Endothelial cell of umbilical vein (primary cell): ENCODE measurements around the gene SLITRK4. TPM values are rescaled to one million over a fixed set of nuclear protein-coding genes. Genes with fewer than 3 reads are reported as not detected.

ENCODE experiments used
- BruUV-seq: library from RNA; stranded (reverse); fragments of 400-500 nt; replicated peaks from 2 replicates; lab custom pipeline; 2021; lab: Mats Ljungman, UMichigan
- CTCF ChIA-PET: fragments of 300-600, 350-600 bp; sonication (Branson Sonifier 250); formaldehyde crosslinking; loops from one replicate; lab custom pipeline; 2021; ENCODE audit warnings: antibody characterized with exemption, inconsistent platforms; lab: Charles Lee
- POLR2A ChIA-PET: fragments of 300-600, 350-600 bp; sonication (Branson Sonifier 250); formaldehyde crosslinking; loops from one replicate; lab custom pipeline; 2021; ENCODE audit warnings: antibody characterized with exemption, inconsistent platforms; lab: Charles Lee
- DNase-seq: peaks from one replicate; pipeline ENCODE4 v3.0.0-alpha.2; 2011; ENCODE audit warnings: low read depth, low spot score
- FAIRE-seq: peaks from 2 replicates; lab custom pipeline; 2011; peaks lifted over from hg19 to GRCh38; lab: Jason Lieb, UNC
- H2AFZ ChIP-seq: 2 replicates; pipeline ENCODE4 v1.6.0; 2012; ENCODE audit warnings: low read depth, low read length, control low read depth, inconsistent platforms
- H3K27ac ChIP-seq: 2 replicates; pipeline ENCODE4 v1.5.1; 2011; ENCODE audit warnings: low read depth, mild to moderate bottlenecking, control low read depth, low read length, moderate library complexity; ENCODE audit not compliant: insufficient read depth
- H3K27me3 ChIP-seq, 2 experiments: 2 replicates each; pipeline versions ENCODE4 v1.6.0 to v1.6.1; 2011; ENCODE audit warnings: low read length in 2 of 2, mixed read lengths in 1 of 2; ENCODE audit not compliant: control insufficient read depth in 2 of 2, insufficient read depth in 2 of 2
- H3K36me3 ChIP-seq, 2 experiments: 2 replicates in 1 of 2; 3 replicates in 1 of 2; pipeline ENCODE4 v1.5.1; 2011; ENCODE audit warnings: low read length in 2 of 2, mild to moderate bottlenecking in 1 of 2, moderate library complexity in 1 of 2; ENCODE audit not compliant: control insufficient read depth in 2 of 2, insufficient read depth in 2 of 2; ENCODE audit errors: extremely low read depth in 1 of 2
- H3K4me1 ChIP-seq: 3 replicates; pipeline ENCODE4 v1.5.1; 2011; ENCODE audit warnings: mild to moderate bottlenecking, low read length; ENCODE audit not compliant: control insufficient read depth, insufficient read depth; ENCODE audit errors: extremely low read depth
- H3K4me2 ChIP-seq: 2 replicates; pipeline ENCODE4 v1.6.1; 2011; ENCODE audit warnings: low read length, control low read depth, mixed read lengths; ENCODE audit not compliant: insufficient read depth
- H3K4me3 ChIP-seq, 3 experiments: fragments of 200-600 bp in 1 of 3; sonication (generic), shearing (Covaris generic) in 1 of 3; replicated peaks in 1 of 3; 2 replicates each; pipeline ENCODE4 v1.5.1; 2011 to 2016; ENCODE audit warnings: control low read depth in 3 of 3, low read length in 3 of 3, mild to moderate bottlenecking in 2 of 3, inconsistent platforms in 1 of 3, low read depth in 1 of 3, moderate library complexity in 1 of 3; ENCODE audit not compliant: insufficient read depth in 1 of 3
- H3K79me2 ChIP-seq: 2 replicates; pipeline ENCODE4 v1.6.0; 2012; ENCODE audit warnings: low read length, inconsistent platforms; ENCODE audit not compliant: control insufficient read depth, insufficient read depth
- H3K9ac ChIP-seq: replicated peaks from 2 replicates; pipeline ENCODE3; 2011; ENCODE audit warnings: low read length, control low read depth; ENCODE audit not compliant: insufficient read depth; ENCODE audit errors: extremely low read depth
- H3K9me1 ChIP-seq: replicated peaks from 3 replicates; pipeline ENCODE4 v1.6.0; 2011; ENCODE audit warnings: mild to moderate bottlenecking, low read length; ENCODE audit not compliant: control insufficient read depth, insufficient read depth; ENCODE audit errors: extremely low read depth
- H3K9me3 ChIP-seq: replicated peaks from 2 replicates; pipeline ENCODE4 v1.5.1; 2012; ENCODE audit warnings: low read length, inconsistent platforms; ENCODE audit not compliant: control insufficient read depth, insufficient read depth
- H4K20me1 ChIP-seq: replicated peaks from 2 replicates; pipeline ENCODE3; 2011; ENCODE audit warnings: mild to moderate bottlenecking, low read length; ENCODE audit not compliant: control insufficient read depth, insufficient read depth; ENCODE audit errors: extremely low read depth
- CTCF ChIP-seq, 2 donors: IDR thresholded peaks; 1 replicate in 1 of 2; 2 replicates in 1 of 2; pipeline ENCODE4 v1.5.1; 2011; ENCODE audit warnings: low read length in 2 of 2, mild to moderate bottlenecking in 2 of 2, moderate library complexity in 2 of 2, control low read depth in 1 of 2, inconsistent platforms in 1 of 2, low read depth in 1 of 2; ENCODE audit not compliant: insufficient read depth in 1 of 2; ENCODE audit errors: extremely low read depth in 1 of 2
- EZH2 ChIP-seq: IDR thresholded peaks from 2 replicates; pipeline ENCODE4 v1.6.1; 2012; ENCODE audit warnings: borderline replicate concordance, low read depth, mild to moderate bottlenecking, moderate library complexity, low read length, inconsistent platforms; ENCODE audit not compliant: severe bottlenecking
- FOS ChIP-seq: IDR thresholded peaks from 2 replicates; pipeline ENCODE4 v1.6.1; 2011; ENCODE audit warnings: mild to moderate bottlenecking, low read length, moderate library complexity, borderline replicate concordance; ENCODE audit not compliant: insufficient read depth
- GATA2 ChIP-seq: IDR thresholded peaks from 2 replicates; pipeline ENCODE4 v1.7.0; 2011; ENCODE audit warnings: low read depth, mild to moderate bottlenecking, moderate library complexity, mixed read lengths, low read length; ENCODE audit not compliant: insufficient read length, insufficient read depth
- JUN ChIP-seq: IDR thresholded peaks from 2 replicates; pipeline ENCODE4 v1.6.1; 2011; ENCODE audit warnings: borderline replicate concordance, low read depth; ENCODE audit not compliant: insufficient read length, insufficient read depth
- MAX ChIP-seq: IDR thresholded peaks from 2 replicates; pipeline ENCODE4 v1.6.1; 2011; ENCODE audit not compliant: insufficient read depth, insufficient read length
- MYC ChIP-seq: IDR thresholded peaks from one replicate; pipeline ENCODE4 v1.6.1; 2011; ENCODE audit warnings: mild to moderate bottlenecking, low read depth, low read length
- POLR2A ChIP-seq: IDR thresholded peaks from 2 replicates; pipeline ENCODE4 v1.6.1; 2012; ENCODE audit warnings: low read depth, mild to moderate bottlenecking, control low read depth, low read length
- POLR2AphosphoS5 ChIP-seq: IDR thresholded peaks from 2 replicates; pipeline ENCODE4 v1.6.1; 2012; ENCODE audit warnings: low read depth, mild to moderate bottlenecking, control low read depth, low read length, moderate library complexity; ENCODE audit not compliant: insufficient read depth
- dilution Hi-C: fragments of 300-500 bp; cut with MboI; formaldehyde crosslinking; loops from one replicate; pipeline ENCODE4 v1.15.0; 2019; ENCODE audit warnings: low sequenced_read_pairs; ENCODE audit not compliant: extremely low pct_ligation_motif_present
- intact Hi-C: fragments of 100-400 bp; cut with micrococcal nuclease; formaldehyde crosslinking; loops from one replicate; pipeline ENCODE4 v1.10.0; 2022
- polyA plus RNA-seq, 4 experiments: library from polyadenylated mRNA; depleted of rRNA in 3 of 4; stranded (reverse) in 3 of 4; unstranded in 1 of 4; fragments of >200 nt; gene quantifications; 2 replicates each; pipeline versions ENCODE4 v1.2.1 to v1.2.3, GENCODE V29; 2011 to 2012; ENCODE audit warnings: missing spikeins in 1 of 4
- total RNA-seq: library from RNA; stranded (reverse); gene quantifications from 2 replicates; pipeline ENCODE4 v1.2.3, GENCODE V29; 2021

The SLITRK4 gene
- total and polyA plus RNA-seq, 2 donors (not counting 3 experiments of a cell fraction or from before 2014, with no cell fraction given): 0.04 to 0.77 TPM

GRCh38 chrX:143674926-143675325 is 39.0 kb upstream of the SLITRK4 start:
- Histone ChIP-seq H4K20me1 (no peaks in the 10 kb centered on the region), H3K27me3 (no peaks in the 10 kb centered on the region), H3K9me1 (no peaks in the 10 kb centered on the region), H3K4me3 (no peak overlapping the region), H3K9me3 (no peaks in the 10 kb centered on the region), H3K9ac (no peak overlapping the region), H3K4me1 (no peaks in the 10 kb centered on the region), H3K79me2 (no peaks in the 10 kb centered on the region), H3K36me3 (no peaks in the 10 kb centered on the region), H3K27ac (no peak overlapping the region), H3K4me2 (no peak overlapping the region), H2AFZ (no peak overlapping the region)
- TF ChIP-seq CTCF (IDR thresholded peaks at IDR 0.05; ENCODE audit: extremely low read depth in 1 of 2, insufficient read depth in 1 of 2, low read depth in 1 of 2, low read length in 2 of 2): no peak
- TF ChIP-seq GATA2: no peak
- no peak for TF ChIP-seq MAX
- TF ChIP-seq FOS: no peak
- TF ChIP-seq MYC: no peak
- TF ChIP-seq POLR2AphosphoS5: no peak
- TF ChIP-seq EZH2: no peak
- TF ChIP-seq POLR2A: no peak
- TF ChIP-seq JUN: no peak
- no peak for DNase-seq
- POLR2A ChIA-PET: no interaction called here
- CTCF ChIA-PET: no interaction called here
- FAIRE-seq: no peak
- intact Hi-C loops: no loop called here
- no TSS peak for BruUV-seq
- dilution Hi-C loops: no loop called here
